ENCODE measurements around the gene PROX1. TPM values are rescaled to one million over a fixed set of nuclear protein-coding genes. Genes with fewer than 3 reads are reported as not detected.

The PROX1 gene
- total RNA-seq, 1 donor from 2014 or later: 0.32 TPM

DNA sequence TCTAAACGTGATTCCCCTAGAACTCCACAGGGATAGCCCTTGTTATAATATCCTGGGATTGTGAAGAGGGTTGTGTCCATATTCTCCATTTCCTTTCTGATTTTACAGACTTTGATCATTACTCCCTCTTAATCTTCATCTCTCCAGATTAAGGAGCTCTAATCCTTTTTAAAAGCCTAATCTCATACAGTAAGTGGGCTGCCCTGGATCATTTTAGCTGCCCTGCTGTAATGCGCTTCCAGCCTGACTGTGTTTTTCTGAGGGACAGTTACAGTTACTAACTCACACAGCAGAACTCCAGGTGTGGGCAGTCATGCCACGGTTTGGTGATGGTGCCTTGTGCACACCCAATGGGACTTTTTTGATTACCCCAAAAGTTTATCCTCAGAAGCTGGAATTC is 33.5 kb downstream of the PROX1 start:
- Mint-ChIP-seq H3K27ac (ENCODE audit: unreplicated experiment) (no peak overlapping the region), H3K4me1 (ENCODE audit: low read depth) (no peaks in the 10 kb centered on the region), H3K27me3 (ENCODE audit: low read depth) (peaks cover 8% of the 10 kb centered on the region), H3K36me3 (ENCODE audit: low read depth) (no peaks in the 10 kb centered on the region), H3K4me3 (ENCODE audit: unreplicated experiment) (no peak overlapping the region), H3K9me3 (ENCODE audit: low read depth) (no peaks in the 10 kb centered on the region)
- no peak for DNase-seq (ENCODE audit: low spot score)
- TF ChIP-seq, protein P1, sequence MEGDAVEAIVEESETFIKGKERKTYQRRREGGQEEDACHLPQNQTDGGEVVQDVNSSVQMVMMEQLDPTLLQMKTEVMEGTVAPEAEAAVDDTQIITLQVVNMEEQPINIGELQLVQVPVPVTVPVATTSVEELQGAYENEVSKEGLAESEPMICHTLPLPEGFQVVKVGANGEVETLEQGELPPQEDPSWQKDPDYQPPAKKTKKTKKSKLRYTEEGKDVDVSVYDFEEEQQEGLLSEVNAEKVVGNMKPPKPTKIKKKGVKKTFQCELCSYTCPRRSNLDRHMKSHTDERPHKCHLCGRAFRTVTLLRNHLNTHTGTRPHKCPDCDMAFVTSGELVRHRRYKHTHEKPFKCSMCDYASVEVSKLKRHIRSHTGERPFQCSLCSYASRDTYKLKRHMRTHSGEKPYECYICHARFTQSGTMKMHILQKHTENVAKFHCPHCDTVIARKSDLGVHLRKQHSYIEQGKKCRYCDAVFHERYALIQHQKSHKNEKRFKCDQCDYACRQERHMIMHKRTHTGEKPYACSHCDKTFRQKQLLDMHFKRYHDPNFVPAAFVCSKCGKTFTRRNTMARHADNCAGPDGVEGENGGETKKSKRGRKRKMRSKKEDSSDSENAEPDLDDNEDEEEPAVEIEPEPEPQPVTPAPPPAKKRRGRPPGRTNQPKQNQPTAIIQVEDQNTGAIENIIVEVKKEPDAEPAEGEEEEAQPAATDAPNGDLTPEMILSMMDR (IDR thresholded peaks at IDR 0.05): no peak

DNA sequence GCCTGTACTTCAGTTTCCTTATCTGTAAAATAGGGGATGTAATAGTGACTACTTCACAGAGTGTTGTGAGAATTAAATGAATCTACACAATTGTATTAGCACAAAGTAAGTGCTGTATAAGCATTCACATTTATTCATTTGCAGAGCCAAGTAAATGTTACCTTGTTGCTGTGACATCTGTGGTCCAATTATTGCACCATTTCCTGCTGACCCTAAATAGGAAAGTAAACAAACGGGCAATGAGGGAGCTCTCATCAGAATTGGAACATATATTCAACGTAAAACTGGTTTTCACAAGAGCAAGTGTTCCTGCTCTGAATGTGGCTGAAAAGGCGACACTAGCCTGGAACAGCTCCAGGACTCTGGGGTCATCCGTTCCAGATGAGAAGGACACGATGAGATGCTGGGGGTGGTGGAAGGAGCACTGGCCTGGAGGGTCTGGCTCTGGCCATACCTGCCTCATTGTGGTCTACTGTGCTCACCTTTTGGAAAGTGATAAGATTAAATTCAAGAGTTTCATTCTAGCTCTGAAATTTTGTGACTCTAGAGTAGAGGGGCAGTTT is 34.5 kb downstream of the PROX1 start:
- H3K27me3 Mint-ChIP-seq (ENCODE audit: low read depth): peaks cover 14% of the 10 kb centered on the region
- H3K4me1 Mint-ChIP-seq (ENCODE audit: low read depth): no peaks in the 10 kb centered on the region
- TF ChIP-seq, protein P1 (IDR thresholded peaks at IDR 0.05): no peak

DNA sequence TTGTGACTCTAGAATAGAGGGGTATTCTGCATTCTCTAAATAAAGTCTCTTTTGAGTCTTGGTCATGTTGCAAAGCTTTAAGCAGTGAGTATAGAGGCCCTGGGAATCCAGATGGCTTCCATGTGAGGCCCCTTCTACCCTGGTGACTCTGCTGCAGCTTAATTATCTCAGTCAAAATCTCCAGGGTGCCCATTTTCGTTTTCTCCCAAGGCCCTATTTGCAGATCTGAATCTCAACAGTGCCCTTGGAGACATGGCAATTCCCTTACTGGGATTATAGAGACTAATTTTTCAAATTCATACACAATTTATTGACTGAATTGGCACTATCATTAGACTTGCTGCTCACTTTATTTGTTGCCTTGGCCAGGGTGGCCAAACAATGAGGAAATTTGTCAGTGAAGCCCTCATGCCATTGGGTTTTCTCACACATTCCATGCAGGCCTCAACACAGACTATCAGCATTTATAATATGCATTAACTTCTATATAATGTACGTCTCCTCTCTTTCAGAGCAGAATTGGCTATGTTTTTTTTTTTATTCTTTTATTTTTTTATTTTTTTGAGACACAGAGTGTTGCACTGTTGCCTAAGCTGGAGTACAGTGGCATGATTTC is 35.1 kb downstream of the PROX1 start:
- TF ChIP-seq, protein P1 (IDR thresholded peaks at IDR 0.05): no peak
- Mint-ChIP-seq H3K9me3 (ENCODE audit: low read depth) (no peaks in the 10 kb centered on the region), H3K27me3 (ENCODE audit: low read depth) (peaks cover 17% of the 10 kb centered on the region), H3K36me3 (ENCODE audit: low read depth) (no peaks in the 10 kb centered on the region), H3K4me1 (ENCODE audit: low read depth) (no peaks in the 10 kb centered on the region), H3K4me3 (ENCODE audit: unreplicated experiment) (no peak overlapping the region), H3K27ac (ENCODE audit: unreplicated experiment) (no peak overlapping the region)
- DNase-seq (ENCODE audit: low spot score): no peak

More for the DNA sequence above, 34.5 kb downstream of the PROX1 start:
- DNase-seq (ENCODE audit: low spot score): no peak
- no peaks in the 10 kb centered on the region for H3K9me3 Mint-ChIP-seq (ENCODE audit: low read depth)
- no peaks in the 10 kb centered on the region for H3K36me3 Mint-ChIP-seq (ENCODE audit: low read depth)
- no peak overlapping the region for H3K27ac Mint-ChIP-seq (ENCODE audit: unreplicated experiment)
- no peak overlapping the region for H3K4me3 Mint-ChIP-seq (ENCODE audit: unreplicated experiment)

DNA sequence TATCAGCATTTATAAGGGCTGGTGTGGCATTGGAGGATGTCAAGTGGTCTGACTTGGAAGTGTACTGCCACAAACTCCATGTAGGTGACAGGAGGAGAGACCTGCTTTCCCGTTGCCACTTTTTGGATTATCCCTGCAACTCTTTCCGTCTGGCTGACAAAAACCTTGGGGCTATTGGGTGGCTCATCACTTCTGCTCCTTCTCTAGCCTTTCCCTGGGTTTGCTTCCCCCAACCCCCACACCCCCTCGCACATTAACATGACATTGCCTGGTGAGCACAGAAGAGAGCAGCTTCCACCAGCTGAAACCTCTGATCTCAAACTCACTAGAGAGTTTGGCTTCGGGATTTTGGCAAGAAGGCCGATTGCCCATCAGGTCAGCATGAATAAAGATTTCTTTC is 39.2 kb downstream of the PROX1 start:
- Mint-ChIP-seq H3K36me3 (ENCODE audit: low read depth) (no peaks in the 10 kb centered on the region), H3K4me3 (ENCODE audit: unreplicated experiment) (no peak overlapping the region), H3K27ac (ENCODE audit: unreplicated experiment) (no peak overlapping the region), H3K9me3 (ENCODE audit: low read depth) (no peaks in the 10 kb centered on the region), H3K27me3 (ENCODE audit: low read depth) (peaks cover 20% of the 10 kb centered on the region), H3K4me1 (ENCODE audit: low read depth) (no peaks in the 10 kb centered on the region)
- no peak for DNase-seq (ENCODE audit: low spot score)
- TF ChIP-seq, protein P1 (IDR thresholded peaks at IDR 0.05): no peak

DNA sequence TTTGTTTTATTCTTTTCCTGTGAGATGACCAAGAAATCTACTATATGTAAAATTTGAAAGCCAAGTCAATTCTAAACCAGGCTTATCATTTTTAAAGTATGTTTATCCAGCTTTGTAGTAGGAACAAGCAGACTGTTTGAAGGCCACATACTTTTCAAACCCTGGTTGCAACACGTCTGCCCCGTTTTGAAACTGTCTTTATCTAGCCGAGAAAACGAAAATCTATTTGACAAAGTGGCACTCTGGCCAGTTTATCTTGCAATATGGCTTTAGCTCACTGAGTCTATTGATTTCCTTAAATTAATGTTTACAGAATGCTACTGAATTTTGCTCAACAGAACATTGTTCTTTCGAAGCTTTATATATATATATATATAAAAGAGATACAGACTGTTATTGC is 39.7 kb downstream of the PROX1 start:
- Mint-ChIP-seq H3K27me3 (ENCODE audit: low read depth) (peaks cover 20% of the 10 kb centered on the region), H3K27ac (ENCODE audit: unreplicated experiment) (no peak overlapping the region), H3K4me1 (ENCODE audit: low read depth) (no peaks in the 10 kb centered on the region), H3K9me3 (ENCODE audit: low read depth) (no peaks in the 10 kb centered on the region), H3K4me3 (ENCODE audit: unreplicated experiment) (no peak overlapping the region), H3K36me3 (ENCODE audit: low read depth) (no peaks in the 10 kb centered on the region)
- no peak for DNase-seq (ENCODE audit: low spot score)
- TF ChIP-seq, protein P1 (IDR thresholded peaks at IDR 0.05): no peak
